Measurements from ENCODE around the gene PNLIPRP2.

PNLIPRP2 gene

GRCh38 chr10:116673866-116674265, 53.1 kb downstream of the PNLIPRP2 start:
- Histone ChIP-seq H3K36me3 (ENCODE audit: low read depth) (no peaks in the 10 kb centered on the region), H3K27me3 (ENCODE audit: insufficient read depth, poor library complexity, severe bottlenecking) (no peaks in the 10 kb centered on the region), H3K27ac (ENCODE audit: poor library complexity, severe bottlenecking) (no peak overlapping the region), H3K9me3 (ENCODE audit: severe bottlenecking) (no peaks in the 10 kb centered on the region), H3K4me1 (ENCODE audit: insufficient read depth, poor library complexity, severe bottlenecking) (peaks cover 4% of the 10 kb centered on the region), H3K4me3 (ENCODE audit: severe bottlenecking) (no peak overlapping the region)
- no peak for ATAC-seq (ENCODE audit: low read depth)
- DNase-seq (ENCODE audit: low spot score): no peak
- TF ChIP-seq CTCF (IDR thresholded peaks at IDR 0.05; ENCODE audit: poor library complexity, severe bottlenecking): no peak

DNA sequence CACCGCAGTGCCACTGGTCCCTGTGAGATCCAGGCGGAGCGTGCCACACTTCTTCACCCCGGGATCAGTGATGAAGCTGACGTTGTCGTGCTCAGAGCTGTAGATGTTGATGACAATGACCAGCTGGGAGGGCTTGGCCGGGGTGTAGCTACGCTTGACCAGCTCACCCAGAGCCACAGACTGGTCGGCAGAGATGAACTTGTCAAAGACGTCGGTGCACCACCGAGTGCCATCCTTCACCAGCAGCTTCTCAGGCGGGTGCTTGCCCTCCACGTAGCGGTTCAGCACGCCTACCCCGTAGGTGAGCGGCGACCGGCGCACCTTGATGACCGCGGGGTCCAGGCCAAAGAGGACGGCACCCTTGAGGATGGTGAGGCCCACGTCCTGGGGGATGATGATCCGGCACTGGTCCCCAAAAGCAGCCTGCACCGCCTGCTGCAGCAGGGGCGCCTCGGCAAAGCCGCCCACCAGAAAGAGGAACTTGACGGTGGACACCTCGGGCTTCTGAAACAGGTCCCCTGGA, 54.2 kb downstream of the PNLIPRP2 start:
- H3K27ac ChIP-seq (ENCODE audit: poor library complexity, severe bottlenecking): no peak overlapping the region
- no peaks in the 10 kb centered on the region for H3K36me3 ChIP-seq (ENCODE audit: low read depth)
- no peak for ATAC-seq (ENCODE audit: low read depth)
- no peak overlapping the region for H3K4me3 ChIP-seq (ENCODE audit: severe bottlenecking)
- no peaks in the 10 kb centered on the region for H3K27me3 ChIP-seq (ENCODE audit: insufficient read depth, poor library complexity, severe bottlenecking)
- no peak for DNase-seq (ENCODE audit: low spot score)
- peaks cover 4% of the 10 kb centered on the region for H3K4me1 ChIP-seq (ENCODE audit: insufficient read depth, poor library complexity, severe bottlenecking)
- no peaks in the 10 kb centered on the region for H3K9me3 ChIP-seq (ENCODE audit: severe bottlenecking)
- TF ChIP-seq CTCF (IDR thresholded peaks at IDR 0.05; ENCODE audit: poor library complexity, severe bottlenecking): no peak

DNA sequence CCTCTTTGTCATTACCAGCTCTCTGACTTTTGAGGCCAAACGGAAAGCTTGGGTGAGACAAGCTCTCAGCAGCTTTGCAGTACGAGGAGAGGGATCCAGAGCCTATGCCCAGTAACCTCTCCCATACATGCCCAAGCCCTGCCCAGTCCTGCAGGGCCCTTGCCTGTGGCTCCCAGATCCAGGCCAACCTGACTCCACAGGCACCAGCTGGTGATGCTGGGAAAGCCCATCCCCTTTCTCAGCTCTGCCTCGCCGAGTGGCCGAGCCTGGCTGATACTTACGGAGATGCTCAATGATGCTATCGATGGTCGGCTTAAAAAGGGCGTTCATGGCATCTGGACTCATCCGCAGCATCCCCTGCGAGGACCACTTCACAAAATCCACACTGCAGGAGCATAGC, 55.4 kb downstream of the PNLIPRP2 start:
- peaks cover 4% of the 10 kb centered on the region for H3K4me1 ChIP-seq (ENCODE audit: insufficient read depth, poor library complexity, severe bottlenecking)
- no peak for DNase-seq (ENCODE audit: low spot score)
- no peak for ATAC-seq (ENCODE audit: low read depth)
- H3K4me3 ChIP-seq (ENCODE audit: severe bottlenecking): no peak overlapping the region
- no peaks in the 10 kb centered on the region for H3K27me3 ChIP-seq (ENCODE audit: insufficient read depth, poor library complexity, severe bottlenecking)
- no peaks in the 10 kb centered on the region for H3K9me3 ChIP-seq (ENCODE audit: severe bottlenecking)
- H3K36me3 ChIP-seq (ENCODE audit: low read depth): no peaks in the 10 kb centered on the region
- no peak overlapping the region for H3K27ac ChIP-seq (ENCODE audit: poor library complexity, severe bottlenecking)
- TF ChIP-seq CTCF (IDR thresholded peaks at IDR 0.05; ENCODE audit: poor library complexity, severe bottlenecking): no peak

DNA sequence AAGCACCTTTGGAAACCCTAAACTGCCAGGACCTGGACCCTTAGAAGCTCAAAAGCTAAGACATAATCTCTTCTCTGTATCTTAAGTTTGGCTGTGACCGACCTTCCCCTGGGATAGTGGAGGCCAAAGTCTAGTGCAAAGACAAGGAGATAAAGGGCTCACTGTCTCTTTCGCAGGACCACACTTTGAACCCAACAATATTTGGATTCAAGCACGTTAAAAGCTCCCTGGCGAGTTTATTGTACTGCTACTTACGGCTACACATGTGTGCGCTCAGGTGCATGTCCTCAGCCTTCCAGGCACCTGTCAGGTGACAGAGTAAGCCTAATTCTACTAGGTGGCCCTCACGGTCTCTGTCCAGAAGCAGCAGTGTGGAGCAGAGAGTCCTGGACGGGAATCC, 55.9 kb downstream of the PNLIPRP2 start:
- TF ChIP-seq CTCF (IDR thresholded peaks at IDR 0.05; ENCODE audit: poor library complexity, severe bottlenecking): no peak
- no peak for DNase-seq (ENCODE audit: low spot score)
- Histone ChIP-seq H3K4me3 (ENCODE audit: severe bottlenecking) (no peak overlapping the region), H3K9me3 (ENCODE audit: severe bottlenecking) (no peaks in the 10 kb centered on the region), H3K4me1 (ENCODE audit: insufficient read depth, poor library complexity, severe bottlenecking) (peaks cover 2% of the 10 kb centered on the region), H3K36me3 (ENCODE audit: low read depth) (no peaks in the 10 kb centered on the region), H3K27me3 (ENCODE audit: insufficient read depth, poor library complexity, severe bottlenecking) (no peaks in the 10 kb centered on the region), H3K27ac (ENCODE audit: poor library complexity, severe bottlenecking) (no peak overlapping the region)
- ATAC-seq (ENCODE audit: low read depth): no peak

DNA sequence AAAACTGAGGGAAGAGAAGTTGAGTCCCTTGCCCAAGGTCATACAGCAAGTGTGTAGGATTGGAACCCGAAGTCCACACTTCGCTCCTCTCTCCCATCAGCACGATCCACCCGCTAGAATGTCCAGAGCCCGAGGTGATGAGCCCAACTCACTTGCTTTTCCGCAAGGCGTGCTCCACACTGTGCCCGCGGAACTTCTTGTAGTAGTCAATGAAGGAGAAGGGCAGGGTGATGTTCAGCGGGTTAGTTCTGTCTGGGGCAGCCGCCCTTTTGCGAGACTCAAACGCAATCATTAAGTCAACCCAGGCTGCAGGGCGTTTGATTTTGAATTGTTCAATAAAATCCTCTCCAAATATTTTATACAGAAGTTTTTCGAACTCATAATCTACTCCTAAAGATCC, 58.6 kb downstream of the PNLIPRP2 start:
- ATAC-seq (ENCODE audit: low read depth): no peak
- no peaks in the 10 kb centered on the region for H3K36me3 ChIP-seq (ENCODE audit: low read depth)

More for the DNA sequence above, 58.6 kb downstream of the PNLIPRP2 start:
- no peak for DNase-seq (ENCODE audit: low spot score)
- Histone ChIP-seq H3K4me1 (ENCODE audit: insufficient read depth, poor library complexity, severe bottlenecking) (peaks cover 3% of the 10 kb centered on the region), H3K27ac (ENCODE audit: poor library complexity, severe bottlenecking) (no peak overlapping the region), H3K9me3 (ENCODE audit: severe bottlenecking) (no peaks in the 10 kb centered on the region), H3K4me3 (ENCODE audit: severe bottlenecking) (no peak overlapping the region), H3K27me3 (ENCODE audit: insufficient read depth, poor library complexity, severe bottlenecking) (no peaks in the 10 kb centered on the region)
- no peak for TF ChIP-seq CTCF (IDR thresholded peaks at IDR 0.05; ENCODE audit: poor library complexity, severe bottlenecking)
